ENCODE data around the gene TENT4A. TPM values are rescaled to one million over a fixed set of nuclear protein-coding genes. Genes with fewer than 3 reads are reported as not detected.
"Not testable (repeated sequence)": the region's sequence is repeated elsewhere in the genome, so short reads cannot be mapped to it uniquely, and the experiment has no call there.

TENT4A gene
- total RNA-seq (10 to 100 TPM in 1 of 6 donors, 1 to 10 TPM in 5; 7.0 to 13.5 (median 8.5) TPM), polyA plus RNA-seq (10 to 100 TPM in 1 of 2 donors, 1 to 10 TPM in 1; 8.3 to 13.6 TPM)

DNA sequence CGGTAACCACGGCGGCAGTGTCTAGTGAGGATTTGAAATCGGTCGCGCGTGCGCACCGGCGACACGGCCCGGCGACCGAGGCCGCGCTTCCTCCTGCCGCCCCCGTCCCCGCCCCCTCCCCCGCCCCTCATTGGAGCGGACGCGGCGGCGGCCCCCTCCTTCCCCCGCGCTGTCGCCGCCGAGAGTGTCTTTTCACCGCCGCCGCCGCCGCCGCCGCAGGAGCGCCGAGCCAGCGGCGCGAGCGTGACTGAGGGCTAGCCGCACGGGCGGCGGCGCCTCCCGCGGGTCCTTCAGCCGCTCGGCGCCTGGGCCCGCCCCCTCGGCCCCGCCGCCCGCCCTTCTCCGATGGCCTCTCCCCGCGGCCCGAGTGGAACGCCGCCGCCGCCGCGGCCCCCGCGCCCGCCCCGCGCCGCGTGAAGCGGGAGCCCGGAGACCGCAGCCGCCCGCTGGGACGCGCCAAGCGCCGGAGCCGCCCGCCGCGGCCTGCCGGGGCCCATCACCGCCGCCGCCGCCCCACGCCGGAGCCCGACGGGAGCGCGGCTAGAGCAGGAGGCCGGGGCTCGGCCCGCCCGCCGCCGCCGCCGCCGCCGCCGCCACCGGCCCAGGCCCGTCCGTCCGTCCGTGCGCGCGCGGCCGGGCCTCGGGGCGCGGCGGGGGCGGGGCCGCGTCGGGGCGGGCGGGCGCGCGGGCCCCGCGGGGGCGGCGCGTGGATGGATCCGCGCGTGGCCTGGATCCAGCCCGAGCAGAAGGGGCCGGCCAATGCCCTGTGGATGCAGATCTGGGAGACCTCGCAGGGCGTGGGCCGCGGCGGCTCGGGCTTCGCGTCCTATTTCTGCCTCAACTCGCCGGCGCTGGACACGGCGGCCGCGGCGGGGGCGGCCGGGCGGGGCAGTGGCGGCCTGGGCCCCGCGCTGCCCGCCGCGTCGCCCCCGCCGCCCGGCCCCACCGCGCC is at the start of gene TENT4A:
Gene TENT4A (plus strand): TSS at position 159 of the 952 bp plus-strand sequence. CDS start 552 bp downstream, at position 711.
- no peak for FAIRE-seq
- intact Hi-C loops (cut with DNase I) = loop anchor here in 1 of 3 donors (10.0 kb wide), 1 partner anchor 79 kb away; the partner anchor contains the start of genes NSUN2 and SRD5A1

DNA sequence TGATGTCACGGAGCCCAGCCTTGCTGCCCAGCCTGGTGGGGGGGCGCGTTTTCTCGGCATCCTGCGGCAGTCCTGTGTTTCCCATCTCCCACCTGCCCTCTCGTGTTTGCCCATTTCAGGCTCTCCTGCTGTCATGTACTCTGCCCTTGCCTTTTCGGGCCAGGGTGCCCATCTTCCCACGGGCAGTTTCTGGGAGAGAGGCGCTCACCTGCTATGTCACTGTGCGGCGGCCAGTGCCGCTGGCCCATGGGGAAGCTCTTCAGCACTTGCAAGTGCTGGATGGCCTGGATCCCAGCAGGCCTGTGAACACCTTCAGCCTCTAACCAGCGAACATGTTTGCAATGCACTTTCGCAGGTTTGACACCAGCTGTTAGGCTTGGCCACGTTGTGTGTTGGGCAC is 46.5 kb upstream of the TENT4A start:
- no peaks in the 10 kb centered on the region for H3K9me3 ChIP-seq
- no peak overlapping the region for H3K4me3 ChIP-seq
- no peaks in the 10 kb centered on the region for H3K4me1 ChIP-seq
- FAIRE-seq (no peak), ATAC-seq (no peak), DNase-seq (no peak)
- H3K27me3 ChIP-seq = no peaks in the 10 kb centered on the region
- 86 to 98% methylated on average over 15 of the region's 15 CpGs for WGBS, 2 donors
- H3K36me3 ChIP-seq = no peaks in the 10 kb centered on the region
- H3K27ac ChIP-seq = no peak overlapping the region
- intact Hi-C loops (cut with DNase I) = no loop called here
- TF ChIP-seq, protein P1, sequence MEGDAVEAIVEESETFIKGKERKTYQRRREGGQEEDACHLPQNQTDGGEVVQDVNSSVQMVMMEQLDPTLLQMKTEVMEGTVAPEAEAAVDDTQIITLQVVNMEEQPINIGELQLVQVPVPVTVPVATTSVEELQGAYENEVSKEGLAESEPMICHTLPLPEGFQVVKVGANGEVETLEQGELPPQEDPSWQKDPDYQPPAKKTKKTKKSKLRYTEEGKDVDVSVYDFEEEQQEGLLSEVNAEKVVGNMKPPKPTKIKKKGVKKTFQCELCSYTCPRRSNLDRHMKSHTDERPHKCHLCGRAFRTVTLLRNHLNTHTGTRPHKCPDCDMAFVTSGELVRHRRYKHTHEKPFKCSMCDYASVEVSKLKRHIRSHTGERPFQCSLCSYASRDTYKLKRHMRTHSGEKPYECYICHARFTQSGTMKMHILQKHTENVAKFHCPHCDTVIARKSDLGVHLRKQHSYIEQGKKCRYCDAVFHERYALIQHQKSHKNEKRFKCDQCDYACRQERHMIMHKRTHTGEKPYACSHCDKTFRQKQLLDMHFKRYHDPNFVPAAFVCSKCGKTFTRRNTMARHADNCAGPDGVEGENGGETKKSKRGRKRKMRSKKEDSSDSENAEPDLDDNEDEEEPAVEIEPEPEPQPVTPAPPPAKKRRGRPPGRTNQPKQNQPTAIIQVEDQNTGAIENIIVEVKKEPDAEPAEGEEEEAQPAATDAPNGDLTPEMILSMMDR (IDR thresholded peaks at IDR 0.05) = no peak

More for the DNA sequence above, at the start of gene TENT4A:
- Histone ChIP-seq H3K27ac (peak within 1 kb of the TSS; percentile 93 to 98 (median 95)), H3K4me1 (peaks cover 14 to 23% (median 14%) of the 10 kb centered on the region in 3 donors), H3K4me3 (peak within 1 kb of the TSS; percentile 55 to 83 (median 69)), H3K9me3 (no peaks in the 10 kb centered on the region), H3K27me3 (no peaks in the 10 kb centered on the region), H3K36me3 (no peaks in the 10 kb centered on the region)
- 1% methylated on average over 26 to 174 of the region's 174 CpGs for WGBS, 2 donors
- TF ChIP-seq, protein P1 (IDR thresholded peaks at IDR 0.05) = no peak
- DNase-seq = peak in 3 of 6 donors; percentile 37 to 99 (median 63)
- ATAC-seq = no peak

DNA sequence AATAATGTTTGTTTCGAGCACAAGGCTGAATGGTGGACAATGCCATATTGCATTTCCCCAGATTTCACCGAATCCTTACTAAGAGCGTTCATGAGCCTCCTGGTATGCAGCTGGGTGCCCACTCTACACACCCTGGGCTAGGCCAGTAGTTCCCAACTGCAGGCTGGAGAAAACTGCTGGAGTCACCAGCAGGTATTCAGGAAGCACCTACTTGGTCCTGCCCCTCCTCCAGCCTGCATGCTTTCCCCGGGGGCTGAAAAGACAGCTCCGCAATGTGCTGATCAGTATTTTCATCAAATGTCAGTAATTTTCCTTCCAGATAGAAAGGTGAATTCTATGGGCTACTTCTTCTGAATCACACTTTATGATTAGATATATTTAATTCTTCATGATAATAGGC is 45.6 kb upstream of the TENT4A start:
- ATAC-seq = no peak
- whole genome bisulfite sequencing, 2 donors = 90 to 95% methylated on average over 5 of the region's 5 CpGs
- FAIRE-seq = no peak
- Histone ChIP-seq H3K36me3 (no peaks in the 10 kb centered on the region), H3K27ac (no peak overlapping the region), H3K9me3 (no peaks in the 10 kb centered on the region), H3K27me3 (no peaks in the 10 kb centered on the region), H3K4me3 (no peak overlapping the region), H3K4me1 (no peaks in the 10 kb centered on the region)
- TF ChIP-seq, protein P1 (IDR thresholded peaks at IDR 0.05) = no peak
- intact Hi-C loops (cut with DNase I) = no loop called here
- no peak for DNase-seq

DNA sequence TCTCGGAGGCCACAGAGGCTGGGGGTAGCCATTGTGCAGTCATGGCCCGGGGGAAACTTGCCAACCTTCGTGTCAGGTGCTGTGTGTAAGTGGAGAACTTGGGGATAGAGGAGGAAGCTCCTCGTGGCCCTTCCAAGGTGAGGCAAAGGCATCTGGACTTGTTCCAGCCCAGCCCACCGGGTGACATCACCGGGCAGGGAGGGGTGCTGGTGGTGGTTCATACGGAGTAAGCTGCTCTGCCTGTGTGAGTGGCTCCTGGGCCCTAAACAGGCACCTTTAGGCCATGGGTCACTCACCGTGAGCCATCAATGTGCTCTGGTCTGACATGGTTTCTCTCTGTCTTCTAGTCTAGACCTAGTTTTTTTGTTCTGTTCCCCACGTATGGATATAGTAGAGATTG is 44.5 kb upstream of the TENT4A start:
- H3K9me3 ChIP-seq; H3K4me1 ChIP-seq; H3K36me3 ChIP-seq; H3K27ac ChIP-seq; H3K27me3 ChIP-seq; intact Hi-C loops (cut with DNase I); DNase-seq; FAIRE-seq; ATAC-seq; H3K4me3 ChIP-seq: not testable (repeated sequence)
- WGBS, 2 donors = 74 to 83% methylated on average over 9 of the region's 9 CpGs

DNA sequence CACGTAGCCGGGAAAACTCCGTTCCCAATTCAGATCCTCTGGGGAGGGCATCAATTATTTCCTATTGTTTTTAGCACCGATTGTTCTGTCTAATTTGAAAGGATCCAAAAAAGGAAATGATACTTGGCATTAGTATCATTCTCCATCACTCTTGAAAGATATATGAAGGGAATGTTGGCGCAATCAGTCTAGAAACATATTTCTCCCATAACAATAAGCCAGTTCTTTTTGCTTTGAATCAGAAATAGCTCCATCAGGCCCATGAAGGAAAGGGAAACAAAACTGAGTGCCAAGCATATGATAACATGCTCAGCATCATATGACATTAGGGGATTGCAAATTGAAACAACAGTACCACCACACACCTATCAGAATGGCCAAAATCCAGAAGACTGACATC is 40.2 kb upstream of the TENT4A start:
- Histone ChIP-seq H3K4me1 (no peaks in the 10 kb centered on the region), H3K36me3 (no peaks in the 10 kb centered on the region), H3K4me3 (no peak overlapping the region), H3K27ac (no peak overlapping the region), H3K9me3 (no peaks in the 10 kb centered on the region), H3K27me3 (no peaks in the 10 kb centered on the region)
- 85 to 91% methylated on average over 5 of the region's 5 CpGs for WGBS, 2 donors
- TF ChIP-seq, protein P1 (IDR thresholded peaks at IDR 0.05) = no peak
- FAIRE-seq (no peak), DNase-seq (no peak), ATAC-seq (no peak)
- intact Hi-C loops (cut with DNase I) = no loop called here

All from pancreas (tissue), 10 donors.